SK-N-SH (cell line): Measurements from ENCODE around the gene FCRL4. TPM values are rescaled to one million over a fixed set of nuclear protein-coding genes. Genes with fewer than 3 reads are reported as not detected.

ENCODE experiments used
- CTCF ChIA-PET: fragments of 300-600, 350-600 bp; formaldehyde crosslinking; extraction: SDS; loops from one replicate; lab custom pipeline; 2021; lab: Yijun Ruan, JAX
- POLR2A ChIA-PET: fragments of 350-600 bp; sonication (Branson Sonifier 250); formaldehyde crosslinking; extraction: SDS; loops from one replicate; lab custom pipeline; 2020; ENCODE audit warnings: antibody characterized with exemption, inconsistent platforms; lab: Yijun Ruan, JAX
- DNase-seq: peaks from one replicate; pipeline ENCODE4 v3.0.0; 2012
- H2AFZ ChIP-seq: fragments of 200-600 bp; sonication (generic); 2 replicates; pipeline ENCODE4 v1.8.1; 2016; ENCODE audit warnings: antibody characterized with exemption, mild to moderate bottlenecking, low read depth
- H3F3A ChIP-seq: fragments of 200-600 bp; sonication (generic); replicated peaks from 2 replicates; pipeline ENCODE3; 2016; ENCODE audit warnings: antibody characterized with exemption, mild to moderate bottlenecking; ENCODE audit not compliant: insufficient read depth
- H3K27ac ChIP-seq, 2 experiments: fragments of 200-500 bp in 1 of 2; fragments of 200-600 bp in 1 of 2; sonication (Bioruptor generic) in 1 of 2; sonication (generic), shearing (Covaris generic) in 1 of 2; 2 replicates each; pipeline versions ENCODE4 v1.5.1 to v1.6.1; 2014 to 2016; ENCODE audit warnings: low read depth in 2 of 2, inconsistent platforms in 1 of 2, low read length in 1 of 2, mild to moderate bottlenecking in 1 of 2, mixed read lengths in 1 of 2
- H3K27me3 ChIP-seq: fragments of 200-600 bp; sonication (generic), shearing (Covaris generic); 2 replicates; pipeline ENCODE4 v1.6.1; 2016; ENCODE audit warnings: mixed run types; ENCODE audit not compliant: insufficient read depth
- H3K36me3 ChIP-seq, 2 experiments: fragments of 200-500 bp in 1 of 2; fragments of 200-600 bp in 1 of 2; sonication (Bioruptor generic) in 1 of 2; sonication (generic) in 1 of 2; replicated peaks in 1 of 2; 2 replicates each; pipeline versions ENCODE3 to v1.5.1; 2014 to 2016; ENCODE audit warnings: low read length in 1 of 2, mild to moderate bottlenecking in 1 of 2; ENCODE audit not compliant: insufficient read depth in 2 of 2, control insufficient read depth in 1 of 2
- H3K4me1 ChIP-seq, 2 experiments: fragments of 200-500 bp in 1 of 2; fragments of 200-600 bp in 1 of 2; sonication (Bioruptor generic) in 1 of 2; sonication (generic), shearing (Covaris generic) in 1 of 2; 2 replicates each; pipeline versions ENCODE4 v1.5.1 to v1.6.1; 2014 to 2016; ENCODE audit warnings: low read depth in 1 of 2, low read length in 1 of 2, mixed run types in 1 of 2; ENCODE audit not compliant: insufficient read depth in 2 of 2, control insufficient read depth in 1 of 2
- H3K4me2 ChIP-seq: fragments of 200-600 bp; sonication (generic), shearing (Covaris generic); 2 replicates; pipeline ENCODE4 v1.6.1; 2017; ENCODE audit warnings: mixed run types
- H3K4me3 ChIP-seq, 2 experiments: fragments of 200-500 bp in 1 of 2; fragments of 200-600 bp in 1 of 2; sonication (Bioruptor generic) in 1 of 2; sonication (generic), shearing (Covaris generic) in 1 of 2; 2 replicates each; pipeline versions ENCODE4 v1.5.1 to v1.8.1; 2014 to 2016; ENCODE audit warnings: low read depth in 2 of 2, inconsistent platforms in 1 of 2, low read length in 1 of 2, mild to moderate bottlenecking in 1 of 2, mixed read lengths in 1 of 2, moderate library complexity in 1 of 2
- H3K79me2 ChIP-seq: fragments of 200-600 bp; sonication (generic); 2 replicates; pipeline ENCODE4 v1.8.1; 2017; ENCODE audit warnings: mild to moderate bottlenecking; ENCODE audit not compliant: insufficient read depth
- H3K9ac ChIP-seq: fragments of 200-600 bp; sonication (generic); 2 replicates; pipeline ENCODE4 v1.6.1; 2017; ENCODE audit warnings: mixed run types
- H3K9me2 ChIP-seq: fragments of 200-600 bp; sonication (generic); 2 replicates; pipeline ENCODE4 v1.6.1; 2017; ENCODE audit warnings: mixed run types
- H3K9me3 ChIP-seq: fragments of 200-600 bp; sonication (generic); 2 replicates; pipeline ENCODE4 v1.6.1; 2017; ENCODE audit warnings: mixed run types, mild to moderate bottlenecking, moderate library complexity
- H4K20me1 ChIP-seq: fragments of 200-600 bp; sonication (generic); 2 replicates; pipeline ENCODE4 v1.6.1; 2017; ENCODE audit warnings: mild to moderate bottlenecking, mixed run types; ENCODE audit not compliant: insufficient read depth
- FOSL2 ChIP-seq: IDR thresholded peaks from 2 replicates; pipeline ENCODE4 v1.4.0; 2012; ENCODE audit warnings: low read depth, mild to moderate bottlenecking, moderate library complexity, borderline replicate concordance
- FOXM1 ChIP-seq: IDR thresholded peaks from 2 replicates; pipeline ENCODE4 v1.4.0; 2012; ENCODE audit warnings: low read depth, mild to moderate bottlenecking
- IRF3 ChIP-seq: fragments of 150-350 bp; IDR thresholded peaks from 2 replicates; pipeline ENCODE4 v1.6.1; 2016; ENCODE audit warnings: mild to moderate bottlenecking, low read depth, low read length
- MAX ChIP-seq: IDR thresholded peaks from 2 replicates; pipeline ENCODE4 v1.4.0; 2012; ENCODE audit warnings: low read depth
- MEF2A ChIP-seq: IDR thresholded peaks from 2 replicates; pipeline ENCODE4 v1.4.0; 2012; ENCODE audit warnings: low read depth, borderline replicate concordance
- NFIC ChIP-seq: IDR thresholded peaks from 2 replicates; pipeline ENCODE4 v1.4.0; 2012; ENCODE audit warnings: borderline replicate concordance
- NRF1 ChIP-seq: IDR thresholded peaks from 2 replicates; pipeline ENCODE4 v1.6.1; 2012; ENCODE audit warnings: low read depth, mild to moderate bottlenecking, low read length
- POLR2AphosphoS5 ChIP-seq: IDR thresholded peaks from 2 replicates; pipeline ENCODE4 v1.6.1; 2012; ENCODE audit warnings: low read depth, low read length
- RAD21 ChIP-seq: IDR thresholded peaks from 2 replicates; pipeline ENCODE4 v1.6.1; 2012; ENCODE audit warnings: mild to moderate bottlenecking, low read length
- RCOR1 ChIP-seq: fragments of 150-350 bp; IDR thresholded peaks from 2 replicates; pipeline ENCODE4 v1.6.1; 2017; ENCODE audit warnings: antibody characterized with exemption, low read length
- REST ChIP-seq: IDR thresholded peaks from 2 replicates; pipeline ENCODE4 v1.6.1; 2012; ENCODE audit warnings: mild to moderate bottlenecking, low read depth, low read length, moderate library complexity
- RFX5 ChIP-seq: IDR thresholded peaks from 2 replicates; pipeline ENCODE4 v1.6.1; 2012; ENCODE audit warnings: mild to moderate bottlenecking, improper control_type of control experiment, low read length
- SMC3 ChIP-seq: IDR thresholded peaks from 2 replicates; pipeline ENCODE4 v1.6.1; 2012; ENCODE audit warnings: low read depth, low read length, improper control_type of control experiment
- TEAD4 ChIP-seq: IDR thresholded peaks from 2 replicates; pipeline ENCODE4 v1.4.0; 2012; ENCODE audit warnings: mild to moderate bottlenecking, borderline replicate concordance; ENCODE audit not compliant: insufficient read depth
- YY1 ChIP-seq: IDR thresholded peaks from 2 replicates; pipeline ENCODE4 v1.4.0; 2012; ENCODE audit warnings: low read depth, mild to moderate bottlenecking
- ZBTB33 ChIP-seq: IDR thresholded peaks from 2 replicates; pipeline ENCODE4 v1.4.0; 2012; ENCODE audit warnings: low read depth, borderline replicate concordance
- WGBS: methylation state at CpG from one replicate; pipeline ENCODE4 v1.1.6; 2017; ENCODE audit warnings: low lambda C conversion rate; 5-methylcytosine and 5-hydroxymethylcytosine counted together
- polyA plus RNA-seq, 3 experiments: library from polyadenylated mRNA; depleted of rRNA; stranded (reverse); fragments of >200 nt; gene quantifications; 2 replicates each; pipeline ENCODE4 v1.2.3, GENCODE V29; 2012

The FCRL4 gene
- polyA plus RNA-seq, 1 of the 3 experiments (the other 2 are of a cell fraction) = not detected

- TF ChIP-seq REST (no peak), MEF2A (no peak), YY1 (no peak), NFIC (no peak), NRF1 (no peak)
Observed at GRCh38 chr1:157584503-157584902, 13.4 kb downstream of the FCRL4 start (continued).

GRCh38 chr1:157580828-157581210 lies 17.1 kb downstream of the FCRL4 start:
- Histone ChIP-seq H3K9me2 (no peaks in the 10 kb centered on the region), H3K36me3 (no peaks in the 10 kb centered on the region), H2AFZ (no peak overlapping the region), H4K20me1 (no peaks in the 10 kb centered on the region), H3K27ac (no peak overlapping the region), H3K79me2 (no peaks in the 10 kb centered on the region), H3K27me3 (peaks cover 7% of the 10 kb centered on the region; the same call in 1 of the 2 replicates), H3K4me3 (no peak overlapping the region), H3K4me2 (no peak overlapping the region), H3K9ac (no peak overlapping the region), H3K9me3 (no peaks in the 10 kb centered on the region), H3F3A (no peaks in the 10 kb centered on the region), H3K4me1 (no peaks in the 10 kb centered on the region)
- POLR2A ChIA-PET = no interaction called here
- CTCF ChIA-PET = interaction anchor here (0.7 to 2.1 kb wide), 36 partner anchors 9 to 1631 kb away, joined by 3 to 30 read pairs (median 5); partner anchors contain the start of gene FCRL4
- no peak for DNase-seq
- TF ChIP-seq IRF3 (no peak), RFX5 (no peak), MAX (no peak), ZBTB33 (no peak), RCOR1 (no peak), REST (no peak), POLR2AphosphoS5 (no peak), FOSL2 (no peak), SMC3 (no peak), MEF2A (no peak), FOXM1 (no peak), RAD21 (no peak), TEAD4 (no peak)
- WGBS = 0% methylated on average over 1 of the region's 1 CpG
